K562 (cell line): Measurements from ENCODE around the gene FILIP1L. TPM values are rescaled to one million over a fixed set of nuclear protein-coding genes. Genes with fewer than 3 reads are reported as not detected.

ENCODE experiments used
- ATAC-seq: fragments of 200-7000 bp; cut with Tn5 transposase; 3 replicates; pipeline ENCODE4 v1.9.1; 2020; ENCODE audit warnings: moderate library complexity
- BruUV-seq: library from RNA; stranded (reverse); fragments of 400-500 nt; replicated peaks from 2 replicates; lab custom pipeline; 2021; lab: Mats Ljungman, UMichigan
- CTCF ChIA-PET: fragments of 300-600 bp; formaldehyde crosslinking; extraction: SDS; loops from one replicate; lab custom pipeline; 2021; ENCODE audit warnings: low intra/inter-chr PET ratio; lab: Yijun Ruan, JAX
- POLR2A ChIA-PET: fragments of 300-600, 350-650 bp; sonication (Branson Sonifier 250); formaldehyde crosslinking; extraction: SDS; loops from one replicate; lab custom pipeline; 2021; ENCODE audit warnings: antibody characterized with exemption, inconsistent platforms; lab: Yijun Ruan, JAX
- DNase-seq, 4 experiments: peaks; one replicate each; pipeline versions ENCODE4 v3.0.0 to v3.0.0-alpha.2; 2011 to 2018; ENCODE audit warnings: low spot score in 3 of 4, mixed read lengths in 3 of 4; ENCODE audit errors: extremely low read depth in 1 of 4
- FAIRE-seq: peaks from 2 replicates; lab custom pipeline; 2011; peaks lifted over from hg19 to GRCh38; lab: Jason Lieb, UNC
- H2AFZ ChIP-seq: 2 replicates; pipeline ENCODE4 v1.6.0; 2011; ENCODE audit warnings: low read depth, low read length, control low read depth, inconsistent platforms
- H3K27ac ChIP-seq: fragments of 200-600 bp; 3 replicates; pipeline ENCODE4 v1.8.0; 2011; ENCODE audit warnings: low read depth, mild to moderate bottlenecking, control low read depth, inconsistent platforms, low read length, moderate library complexity, mixed read lengths; ENCODE audit errors: extremely low read depth
- H3K27me3 ChIP-seq, 2 experiments: fragments of 300-600 bp in 1 of 2; 2 replicates in 1 of 2; 3 replicates in 1 of 2; pipeline versions ENCODE4 v1.6.0 to v1.8.0; 2011; ENCODE audit warnings: inconsistent platforms in 2 of 2, low read length in 2 of 2, mild to moderate bottlenecking in 1 of 2, mixed read lengths in 1 of 2, moderate library complexity in 1 of 2; ENCODE audit not compliant: control insufficient read depth in 2 of 2, insufficient read depth in 2 of 2
- H3K36me3 ChIP-seq: fragments of 300-600 bp; 3 replicates; pipeline ENCODE4 v1.8.0; 2011; ENCODE audit warnings: mild to moderate bottlenecking, low read length, inconsistent platforms; ENCODE audit not compliant: control insufficient read depth, insufficient read depth
- H3K4me1 ChIP-seq, 2 experiments: fragments of 200-600 bp in 1 of 2; replicated peaks in 1 of 2; 2 replicates in 1 of 2; 3 replicates in 1 of 2; pipeline versions ENCODE4 v1.5.1 to v1.8.0; 2011; ENCODE audit warnings: inconsistent platforms in 2 of 2, low read length in 2 of 2, mild to moderate bottlenecking in 1 of 2, mixed read lengths in 1 of 2, moderate library complexity in 1 of 2; ENCODE audit not compliant: control insufficient read depth in 2 of 2, insufficient read depth in 2 of 2
- H3K4me2 ChIP-seq: 2 replicates; pipeline ENCODE4 v1.6.1; 2011; ENCODE audit warnings: low read length, control low read depth, inconsistent platforms, mixed read lengths; ENCODE audit not compliant: insufficient read depth
- H3K4me3 ChIP-seq: fragments of 200-600 bp; sonication (generic), shearing (Covaris generic); 2 replicates; pipeline ENCODE4 v1.5.1; 2016; ENCODE audit warnings: control low read depth, inconsistent platforms
- H3K79me2 ChIP-seq: fragments of 200-600 bp; 3 replicates; pipeline ENCODE4 v1.8.0; 2011; ENCODE audit warnings: low read length, inconsistent platforms; ENCODE audit not compliant: control insufficient read depth, insufficient read depth
- H3K9ac ChIP-seq, 2 experiments: 2 replicates each; pipeline versions ENCODE4 v1.6.0 to v1.6.1; 2011; ENCODE audit warnings: low read depth in 2 of 2, low read length in 2 of 2, control low read depth in 1 of 2, inconsistent platforms in 1 of 2, mild to moderate bottlenecking in 1 of 2, mixed read lengths in 1 of 2; ENCODE audit not compliant: insufficient read depth in 1 of 2
- H3K9me1 ChIP-seq: one replicate; pipeline ENCODE4 v1.6.0; 2011; ENCODE audit warnings: inconsistent platforms, mild to moderate bottlenecking, low read length, moderate library complexity; ENCODE audit not compliant: control insufficient read depth, insufficient read depth
- H3K9me3 ChIP-seq: replicated peaks from 2 replicates; pipeline ENCODE4 v1.5.1; 2011; ENCODE audit warnings: low read depth, low read length, inconsistent platforms; ENCODE audit not compliant: control insufficient read depth, insufficient read depth
- H4K20me1 ChIP-seq: replicated peaks from 2 replicates; pipeline ENCODE4 v1.6.1; 2011; ENCODE audit warnings: low read length, inconsistent platforms, mixed read lengths; ENCODE audit not compliant: control insufficient read depth, insufficient read depth
- C11orf30 ChIP-seq: fragments of 450-650 bp; IDR thresholded peaks from 2 replicates; pipeline ENCODE4 v1.6.1; 2016; ENCODE audit warnings: low read depth, mild to moderate bottlenecking
- HIVEP1 ChIP-seq: fragments of 250-450 bp; sonication (Bioruptor Pico); IDR thresholded peaks from 2 replicates; pipeline ENCODE4 v1.4.0; 2020; ENCODE audit warnings: mild to moderate bottlenecking
- JUND ChIP-seq, 2 experiments: IDR thresholded peaks; 2 replicates in 1 of 2; 3 replicates in 1 of 2; pipeline ENCODE4 v1.6.1; 2011; ENCODE audit warnings: borderline replicate concordance in 2 of 2, low read depth in 2 of 2, low read length in 2 of 2, improper control_type of control experiment in 1 of 2, missing biosample characterization in 1 of 2, missing genetic modification characterization in 1 of 2, missing genetic modification reagents in 1 of 2
- KLF13 ChIP-seq: fragments of 450-650 bp; IDR thresholded peaks from 2 replicates; pipeline ENCODE4 v1.6.1; 2016; ENCODE audit warnings: missing genetic modification characterization, low read depth, mild to moderate bottlenecking, missing compliant biosample characterization, moderate library complexity, borderline replicate concordance
- MAFK ChIP-seq: IDR thresholded peaks from 2 replicates; pipeline ENCODE4 v1.6.1; 2011; ENCODE audit warnings: low read length, improper control_type of control experiment
- MED1 ChIP-seq: sonication (generic); formaldehyde crosslinking; IDR thresholded peaks from 2 replicates; pipeline ENCODE4 v1.8.1; 2023; ENCODE audit warnings: missing genetic modification reagents, borderline replicate concordance
- MEF2D ChIP-seq: conservative IDR thresholded peaks from 2 replicates; pipeline ENCODE4 v1.6.1; 2016; ENCODE audit warnings: low read depth, missing genetic modification characterization, missing compliant biosample characterization
- RBM14 ChIP-seq: fragments of 200-400 bp; formaldehyde crosslinking; IDR thresholded peaks from 2 replicates; pipeline ENCODE4 v1.6.1; 2018; ENCODE audit warnings: low read depth, mild to moderate bottlenecking, low read length, moderate library complexity, borderline replicate concordance; ENCODE audit not compliant: insufficient read depth
- ZNF316 ChIP-seq: fragments of 450-650 bp; IDR thresholded peaks from 2 replicates; pipeline ENCODE4 v1.6.1; 2016
- ZNF384 ChIP-seq: IDR thresholded peaks from 2 replicates; pipeline ENCODE4 v1.6.1; 2012; ENCODE audit warnings: low read depth, low read length, improper control_type of control experiment
- WGBS: fragments of 100-300 bp; shearing (Covaris generic); methylation state at CpG from one replicate; pipeline ENCODE4 v1.1.6; 2016; ENCODE audit warnings: low coverage, mixed read lengths; ENCODE audit not compliant: insufficient coverage; ENCODE audit errors: missing lambda C conversion rate; 5-methylcytosine and 5-hydroxymethylcytosine counted together
- in situ Hi-C: fragments of 300-500 bp; cut with MboI; formaldehyde crosslinking; loops from 4 replicates; pipeline ENCODE4 v1.15.0; 2018; ENCODE audit warnings: inconsistent platforms, mixed read lengths
- intact Hi-C: fragments of 100-400 bp; cut with micrococcal nuclease; formaldehyde crosslinking; loops from 2 replicates; pipeline ENCODE4 v1.14.2; 2022
- polyA plus RNA-seq, 8 experiments: library from polyadenylated mRNA; depleted of rRNA in 4 of 8; stranded (reverse) in 5 of 8; unstranded in 3 of 8; fragments of >200 nt; fragmentation: Nextera tagmentation in 2 of 8; fragmentation: Illumina TruSeq in 1 of 8; extraction: Ambion mirVana in 2 of 8; extraction: Trizol in 1 of 8; gene quantifications; 2 replicates each; pipeline versions ENCODE4 v1.2.1 to v1.2.3, GENCODE V29; 2011 to 2014; ENCODE audit warnings: inconsistent platforms in 1 of 8, missing spikeins in 1 of 8
- total RNA-seq, 7 experiments: library from RNA; depleted of rRNA in 6 of 7; stranded (reverse); fragments of >200 nt in 6 of 7; fragmentation: Illumina TruSeq in 2 of 7; extraction: Trizol in 2 of 7; gene quantifications; 2 replicates each; pipeline versions ENCODE4 v1.2.1 to v1.2.3, GENCODE V29; 2011 to 2021; ENCODE audit warnings: low replicate concordance in 1 of 7
- TF ChIP-seq, protein P1 (sequence below): IDR thresholded peaks from 2 replicates; pipeline ENCODE4 v1.6.1; 2011; ENCODE audit not compliant: insufficient read length; ENCODE audit errors: extremely low read depth

The FILIP1L gene
- total and polyA plus RNA-seq, 9 of the 15 experiments (the other 6 are each of a cell fraction or from before 2014, with no cell fraction given), result 0.50 to 2.1 (median 1.1) TPM

GRCh38 chr3:100032243-100032642 lies 82.1 kb downstream of the FILIP1L start:
- ChIA-PET POLR2A (interaction anchor here (0.6 kb wide), 1 partner anchor 188 kb away, joined by 3 read pairs; no protein-coding TSS in a partner anchor), CTCF (no interaction called here)
- no peak for TF ChIP-seq JUND (IDR thresholded peaks at IDR 0.05; ENCODE audit: borderline replicate concordance, low read depth, low read length)
- no peak for TF ChIP-seq JUND (tag; IDR thresholded peaks at IDR 0.05; ENCODE audit: borderline replicate concordance, low read depth, low read length)
- no peak for TF ChIP-seq KLF13 (tag)
- no peak for TF ChIP-seq MED1
- TF ChIP-seq C11orf30, result no peak
- TF ChIP-seq, all 486 proteins: peak for 0
- Histone ChIP-seq H3K27me3 (no peaks in the 10 kb centered on the region), H3K4me1 (peaks cover 0 to 29% of the 10 kb centered on the region in 2 experiments; a peak in 2 of 5 replicates), H3K36me3 (no peaks in the 10 kb centered on the region), H3K9me3 (no peaks in the 10 kb centered on the region), H3K4me3 (no peak overlapping the region), H3K9me1 (no peaks in the 10 kb centered on the region), H3K27ac (no peak overlapping the region), H3K79me2 (no peaks in the 10 kb centered on the region), H3K9ac (no peak overlapping the region), H4K20me1 (peaks cover 4% of the 10 kb centered on the region; the same call in 1 of the 2 replicates), H2AFZ (no peak overlapping the region), H3K4me2 (no peak overlapping the region)
- no peak for ATAC-seq
- no TSS peak for BruUV-seq
- FAIRE-seq, result no peak
- WGBS, result 47% methylated on average over 5 of the region's 5 CpGs
- no peak for DNase-seq
- intact Hi-C loops (no loop called here), in situ Hi-C loops (no loop called here)

- Histone ChIP-seq H3K36me3 (no peaks in the 10 kb centered on the region), H3K27ac (no peak overlapping the region), H3K79me2 (no peaks in the 10 kb centered on the region), H3K9ac (no peak overlapping the region), H3K9me3 (no peaks in the 10 kb centered on the region), H3K4me2 (no peak overlapping the region), H4K20me1 (peaks cover 4% of the 10 kb centered on the region; the same call in 1 of the 2 replicates)
- no peak for ATAC-seq
- DNase-seq, result no peak
- CTCF ChIA-PET, result no interaction called here
- TF ChIP-seq MEF2D (no peak), RBM14 (no peak), ZNF316 (no peak), ZNF384 (no peak), HIVEP1 (CRISPR knock-in tag) (no peak), MAFK (no peak)
- TF ChIP-seq, protein P1, sequence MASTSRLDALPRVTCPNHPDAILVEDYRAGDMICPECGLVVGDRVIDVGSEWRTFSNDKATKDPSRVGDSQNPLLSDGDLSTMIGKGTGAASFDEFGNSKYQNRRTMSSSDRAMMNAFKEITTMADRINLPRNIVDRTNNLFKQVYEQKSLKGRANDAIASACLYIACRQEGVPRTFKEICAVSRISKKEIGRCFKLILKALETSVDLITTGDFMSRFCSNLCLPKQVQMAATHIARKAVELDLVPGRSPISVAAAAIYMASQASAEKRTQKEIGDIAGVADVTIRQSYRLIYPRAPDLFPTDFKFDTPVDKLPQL, result no peak
- TF ChIP-seq, all 486 proteins: peak for 0
- 43% methylated on average over 1 of the region's 1 CpG for WGBS
- peaks cover 0 to 29% of the 10 kb centered on the region in 2 experiments; a peak in 2 of 5 replicates for H3K4me1 ChIP-seq
- POLR2A ChIA-PET, result no interaction called here
- in situ Hi-C loops (no loop called here), intact Hi-C loops (no loop called here)
- no peaks in the 10 kb centered on the region for H3K9me1 ChIP-seq
- BruUV-seq, result no TSS peak
- no peak overlapping the region for H3K4me3 ChIP-seq
- H2AFZ ChIP-seq, result no peak overlapping the region
- no peak for FAIRE-seq
- H3K27me3 ChIP-seq, result no peaks in the 10 kb centered on the region
Observed at GRCh38 chr3:100030914-100031425, 83.3 kb downstream of the FILIP1L start.
